ENCODE data around the gene PAX7. TPM values are rescaled to one million over a fixed set of nuclear protein-coding genes. Genes with fewer than 3 reads are reported as not detected.

The PAX7 gene
- total RNA-seq, 2 donors from 2014 or later: not detected

DNA sequence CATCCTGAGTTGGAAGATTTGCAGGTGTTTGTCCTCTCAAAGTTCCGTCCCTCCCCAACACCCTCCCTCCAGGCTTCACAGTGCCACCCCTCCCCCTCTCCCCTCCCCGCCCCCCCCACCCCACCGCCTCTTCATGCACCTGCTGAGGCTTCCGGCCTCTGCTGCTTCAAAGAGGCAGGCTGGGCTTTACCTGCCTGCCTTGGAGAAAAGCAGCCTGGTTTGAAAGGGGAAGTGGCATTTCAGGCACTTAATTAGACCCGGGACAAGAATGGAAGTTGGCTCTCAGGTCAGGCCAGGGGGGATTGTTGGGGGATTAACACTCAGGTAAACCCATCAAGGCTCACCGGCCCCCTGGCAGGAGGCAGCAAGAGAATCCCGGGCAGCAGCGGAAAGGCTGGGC is 21.1 kb downstream of the PAX7 start:
- peaks cover 6% of the 10 kb centered on the region for H3K36me3 Mint-ChIP-seq (ENCODE audit: low read depth)
- peaks cover 10% of the 10 kb centered on the region for H3K4me1 Mint-ChIP-seq
- H3K4me3 Mint-ChIP-seq: no peak overlapping the region
- H3K9me3 ChIP-seq (ENCODE audit: control insufficient read depth, low read length, poor library complexity, severe bottlenecking): no peaks in the 10 kb centered on the region
- DNase-seq: no peak
- peaks cover 66% of the 10 kb centered on the region for H3K27me3 Mint-ChIP-seq
- no peak overlapping the region for H3K27ac Mint-ChIP-seq
- peak; percentile 37 for ATAC-seq

DNA sequence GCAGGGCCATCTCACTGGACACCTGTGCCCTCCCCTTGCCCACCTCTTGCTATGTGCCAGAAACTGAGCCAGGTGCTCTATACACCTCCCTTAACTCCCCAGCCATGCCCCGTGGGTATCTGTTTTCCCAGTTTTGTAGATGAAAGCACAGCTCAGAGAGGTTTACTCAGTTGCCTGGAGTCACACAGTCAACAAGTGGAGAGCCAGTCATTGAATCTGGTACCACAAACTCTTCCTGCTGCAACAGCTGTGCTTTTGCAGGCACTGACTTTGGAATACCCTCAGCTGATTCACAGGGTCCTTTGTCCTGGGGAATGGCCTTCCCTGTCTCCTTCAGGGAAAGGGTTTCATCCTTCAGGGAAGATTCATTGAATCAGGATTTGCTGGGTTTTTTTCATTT is 22.1 kb downstream of the PAX7 start:
- H3K9me3 ChIP-seq (ENCODE audit: control insufficient read depth, low read length, poor library complexity, severe bottlenecking): no peaks in the 10 kb centered on the region
- no peak for ATAC-seq
- Mint-ChIP-seq H3K27ac (no peak overlapping the region), H3K4me1 (peaks cover 10% of the 10 kb centered on the region), H3K27me3 (peaks cover 59% of the 10 kb centered on the region), H3K36me3 (ENCODE audit: low read depth) (peaks cover 6% of the 10 kb centered on the region), H3K4me3 (peak overlapping the region; percentile 68)
- no peak for DNase-seq

DNA sequence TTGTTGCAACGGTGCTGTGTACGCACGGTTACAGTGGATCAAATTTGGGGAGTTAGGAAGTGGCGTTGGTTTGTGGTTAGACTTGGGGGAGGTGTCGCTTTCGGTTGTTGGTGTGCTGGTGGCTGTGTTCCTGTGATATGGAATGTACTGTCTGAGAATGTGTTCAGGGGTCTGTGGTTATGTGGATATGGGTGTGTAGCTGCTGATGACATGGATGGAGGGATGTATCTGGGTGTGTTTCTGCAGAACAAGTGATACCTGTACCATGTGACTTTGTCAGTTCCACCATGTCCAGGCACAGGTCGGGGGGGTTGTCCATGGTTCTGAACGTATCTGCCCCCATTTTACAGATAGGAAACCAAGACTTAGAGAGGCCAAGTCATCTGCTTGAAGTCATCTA is 22.7 kb downstream of the PAX7 start:
- no peaks in the 10 kb centered on the region for H3K9me3 ChIP-seq (ENCODE audit: control insufficient read depth, low read length, poor library complexity, severe bottlenecking)
- Mint-ChIP-seq H3K27me3 (peaks cover 53% of the 10 kb centered on the region), H3K36me3 (ENCODE audit: low read depth) (peaks cover 6% of the 10 kb centered on the region), H3K4me1 (peaks cover 10% of the 10 kb centered on the region), H3K4me3 (peak overlapping the region; percentile 57), H3K27ac (no peak overlapping the region)
- DNase-seq (no peak), ATAC-seq (peak; percentile 14)

GRCh38 chr1:18653916-18654315 is 23.3 kb downstream of the PAX7 start:
- no peak overlapping the region for H3K4me3 Mint-ChIP-seq

GRCh38 chr1:18654599-18654998 is 24.0 kb downstream of the PAX7 start:
- Mint-ChIP-seq H3K27ac (no peak overlapping the region), H3K4me3 (no peak overlapping the region), H3K36me3 (ENCODE audit: low read depth) (peaks cover 4% of the 10 kb centered on the region), H3K4me1 (peaks cover 10% of the 10 kb centered on the region), H3K27me3 (peaks cover 55% of the 10 kb centered on the region)
- no peaks in the 10 kb centered on the region for H3K9me3 ChIP-seq (ENCODE audit: control insufficient read depth, low read length, poor library complexity, severe bottlenecking)
- DNase-seq (no peak), ATAC-seq (no peak)

More at GRCh38 chr1:18653916-18654315, 23.3 kb downstream of the PAX7 start:
- DNase-seq: no peak
- no peak for ATAC-seq
- no peaks in the 10 kb centered on the region for H3K9me3 ChIP-seq (ENCODE audit: control insufficient read depth, low read length, poor library complexity, severe bottlenecking)
- Mint-ChIP-seq H3K27me3 (peaks cover 53% of the 10 kb centered on the region), H3K4me1 (peaks cover 10% of the 10 kb centered on the region), H3K36me3 (ENCODE audit: low read depth) (peaks cover 4% of the 10 kb centered on the region), H3K27ac (no peak overlapping the region)

DNA sequence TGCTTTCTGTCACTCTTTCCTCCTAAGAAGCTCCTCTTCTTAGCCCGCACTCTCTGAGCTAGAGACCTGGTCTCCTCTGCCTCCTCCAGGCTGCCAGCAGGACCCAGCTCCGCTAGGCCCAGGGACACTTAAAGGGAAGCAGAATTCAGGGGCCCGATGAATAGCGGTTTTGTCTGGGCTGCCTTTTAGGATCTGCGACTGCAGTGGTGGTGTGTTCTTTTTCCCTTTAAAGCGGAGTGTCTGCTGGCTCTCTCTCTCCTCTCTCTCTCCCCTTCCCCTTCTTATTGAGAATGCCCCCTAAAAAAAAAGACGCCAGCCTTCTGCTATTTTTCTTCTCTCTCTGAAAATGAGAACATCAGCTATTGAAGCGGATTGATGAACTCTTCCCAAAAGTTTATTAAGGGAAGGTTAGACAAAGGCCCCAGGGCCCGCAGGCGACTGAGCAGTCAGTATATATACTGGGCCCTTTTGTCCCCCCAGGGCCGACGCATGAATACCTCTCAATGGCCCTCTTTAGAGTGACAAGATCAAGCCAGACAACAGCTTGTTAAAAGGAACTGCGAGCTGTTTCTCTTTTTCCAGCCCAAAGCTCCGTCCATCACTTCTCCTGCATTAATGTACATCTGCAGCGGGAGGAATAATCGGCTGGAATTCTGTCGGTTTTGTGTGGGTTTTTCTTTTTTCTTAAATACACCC is 27.0 kb downstream of the PAX7 start:
- ATAC-seq (no peak), DNase-seq (no peak)
- Mint-ChIP-seq H3K4me1 (peaks cover 7% of the 10 kb centered on the region), H3K27ac (no peak overlapping the region), H3K4me3 (no peak overlapping the region), H3K36me3 (ENCODE audit: low read depth) (peaks cover 4% of the 10 kb centered on the region), H3K27me3 (peaks cover 48% of the 10 kb centered on the region)
- H3K9me3 ChIP-seq (ENCODE audit: control insufficient read depth, low read length, poor library complexity, severe bottlenecking): no peaks in the 10 kb centered on the region

DNA sequence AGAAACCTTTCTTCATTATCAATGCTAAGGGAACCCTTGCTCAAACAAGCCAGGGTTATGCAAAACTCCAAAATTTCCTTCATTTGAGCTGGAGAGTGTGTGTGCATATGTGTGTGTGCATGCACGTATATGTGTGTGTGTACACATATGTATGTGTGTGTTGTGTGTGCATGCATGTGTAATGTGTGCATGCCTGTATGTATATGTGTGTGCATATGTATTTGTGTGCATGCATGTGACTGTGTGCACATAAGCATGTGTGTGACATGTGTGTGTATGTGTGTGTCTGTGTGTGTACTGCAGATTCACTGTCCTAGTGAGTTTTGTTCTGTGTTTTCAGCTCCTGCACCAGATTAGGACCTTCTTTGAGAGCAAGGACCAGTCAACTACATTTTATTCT is 28.2 kb downstream of the PAX7 start:
- Mint-ChIP-seq H3K4me1 (no peaks in the 10 kb centered on the region), H3K27me3 (peaks cover 39% of the 10 kb centered on the region), H3K27ac (no peak overlapping the region), H3K4me3 (no peak overlapping the region), H3K36me3 (ENCODE audit: low read depth) (no peaks in the 10 kb centered on the region)
- ATAC-seq (no peak), DNase-seq (no peak)
- no peaks in the 10 kb centered on the region for H3K9me3 ChIP-seq (ENCODE audit: control insufficient read depth, low read length, poor library complexity, severe bottlenecking)

DNA sequence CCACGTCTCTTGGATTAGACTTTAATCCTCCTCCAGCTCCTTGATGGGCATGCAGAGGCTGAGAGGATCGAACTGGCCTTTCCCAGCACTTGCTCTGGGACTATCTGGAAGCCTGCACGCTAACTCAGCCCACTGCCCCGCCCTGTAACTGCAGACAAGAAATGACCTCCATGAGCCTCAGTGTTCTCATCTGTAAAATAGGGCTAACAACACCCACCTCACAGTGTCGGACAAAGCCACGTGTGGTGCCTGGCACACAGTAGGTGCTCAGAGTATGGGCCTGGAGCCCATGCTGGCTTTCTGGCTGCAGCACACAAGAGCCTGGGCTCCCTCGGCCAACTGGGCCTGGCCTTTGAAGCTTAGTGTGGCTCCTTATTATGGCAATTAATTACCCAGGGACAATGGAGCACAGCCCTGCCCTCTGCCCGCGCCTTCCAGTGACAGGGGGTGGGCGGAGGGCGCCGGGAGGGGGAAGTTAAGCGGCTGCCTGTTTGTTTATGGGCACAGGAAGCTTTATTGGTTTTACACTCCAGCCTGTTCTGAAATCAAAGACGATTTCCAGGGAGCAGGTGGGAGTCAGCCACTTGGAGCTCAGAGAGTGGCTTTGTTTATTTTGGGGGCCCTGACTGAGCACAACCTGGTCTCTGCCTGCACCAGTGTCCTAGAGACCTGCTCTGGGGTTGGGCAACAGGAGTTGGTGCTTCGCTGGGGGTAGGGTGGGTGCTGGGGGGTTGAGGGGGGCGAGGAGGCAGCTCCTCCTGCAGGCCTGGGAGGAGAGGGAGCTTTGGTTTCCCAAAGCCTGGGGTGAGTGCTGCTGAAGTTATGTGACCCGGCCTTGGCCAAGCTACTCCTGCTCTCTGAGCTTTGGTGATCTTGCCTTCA is 31.0 kb downstream of the PAX7 start:
- no peaks in the 10 kb centered on the region for H3K9me3 ChIP-seq (ENCODE audit: control insufficient read depth, low read length, poor library complexity, severe bottlenecking)
- ATAC-seq (no peak), DNase-seq (no peak)
- Mint-ChIP-seq H3K4me3 (no peak overlapping the region), H3K4me1 (no peaks in the 10 kb centered on the region), H3K27ac (no peak overlapping the region), H3K36me3 (ENCODE audit: low read depth) (no peaks in the 10 kb centered on the region), H3K27me3 (peaks cover 30% of the 10 kb centered on the region)

- H3K27me3 Mint-ChIP-seq: peaks cover 30% of the 10 kb centered on the region
- no peak for ATAC-seq
- no peak overlapping the region for H3K27ac Mint-ChIP-seq
- H3K36me3 Mint-ChIP-seq (ENCODE audit: low read depth): no peaks in the 10 kb centered on the region
- no peak for DNase-seq
- H3K4me1 Mint-ChIP-seq: no peaks in the 10 kb centered on the region
- no peak overlapping the region for H3K4me3 Mint-ChIP-seq
- no peaks in the 10 kb centered on the region for H3K9me3 ChIP-seq (ENCODE audit: control insufficient read depth, low read length, poor library complexity, severe bottlenecking)
Measured at GRCh38 chr1:18662286-18662639, 31.6 kb downstream of the PAX7 start.

DNA sequence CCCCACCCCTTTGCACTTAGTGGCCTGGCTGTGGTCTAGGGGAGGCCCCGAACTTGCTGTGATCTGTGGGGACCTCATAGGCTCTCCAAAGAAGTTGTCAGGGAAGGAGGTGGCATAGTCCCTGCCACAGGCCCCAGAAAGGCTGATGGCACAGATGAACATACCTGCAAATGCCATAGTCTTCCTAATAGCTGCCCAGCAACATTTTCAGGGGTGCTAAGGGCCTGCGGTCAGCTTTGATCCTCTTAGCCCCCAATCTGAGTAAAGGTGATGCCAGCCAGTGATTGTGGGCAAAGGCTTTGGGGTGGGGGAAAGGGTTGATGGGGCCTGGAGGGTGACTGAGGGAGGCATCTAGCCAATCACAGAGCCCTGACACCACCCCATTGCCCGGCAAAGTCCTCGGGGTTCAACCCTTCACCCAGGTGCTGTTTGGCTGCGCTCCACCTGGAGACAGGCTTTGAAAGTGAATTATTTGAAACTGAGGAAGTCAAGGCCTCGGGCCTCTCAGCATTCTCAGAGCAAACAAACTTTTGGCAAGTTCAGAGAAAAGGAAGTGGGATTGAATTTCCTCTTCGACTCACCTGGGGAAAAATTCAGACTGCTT is 35.8 kb downstream of the PAX7 start:
- no peak overlapping the region for H3K27ac Mint-ChIP-seq
- no peaks in the 10 kb centered on the region for H3K9me3 ChIP-seq (ENCODE audit: control insufficient read depth, low read length, poor library complexity, severe bottlenecking)
- ATAC-seq: no peak
- H3K4me1 Mint-ChIP-seq: no peaks in the 10 kb centered on the region
- H3K36me3 Mint-ChIP-seq (ENCODE audit: low read depth): no peaks in the 10 kb centered on the region
- no peak for DNase-seq
- peaks cover 26% of the 10 kb centered on the region for H3K27me3 Mint-ChIP-seq
- no peak overlapping the region for H3K4me3 Mint-ChIP-seq

DNA sequence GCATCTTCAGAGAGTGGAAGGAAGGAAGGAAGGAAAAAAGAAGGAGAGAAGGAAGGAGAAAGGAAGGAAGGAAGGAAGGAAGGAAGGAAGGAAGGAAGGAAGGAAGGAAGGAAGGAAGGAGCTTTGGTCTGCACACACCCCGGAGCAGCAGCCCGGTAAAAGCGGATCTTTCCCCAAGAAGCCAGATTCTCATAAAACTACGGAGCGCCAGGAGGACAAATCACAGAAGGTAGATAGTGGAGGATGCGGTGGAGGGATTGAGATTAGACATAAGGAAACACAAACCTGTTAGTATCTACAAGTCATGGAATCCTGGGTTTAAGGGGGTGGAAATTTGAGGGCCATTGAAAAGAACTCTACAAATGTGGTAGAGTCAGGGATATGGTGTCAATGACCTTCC is 36.7 kb downstream of the PAX7 start:
- no peaks in the 10 kb centered on the region for H3K36me3 Mint-ChIP-seq (ENCODE audit: low read depth)
- H3K9me3 ChIP-seq (ENCODE audit: control insufficient read depth, low read length, poor library complexity, severe bottlenecking): no peaks in the 10 kb centered on the region
- no peak overlapping the region for H3K4me3 Mint-ChIP-seq
- DNase-seq (no peak), ATAC-seq (no peak)
- no peaks in the 10 kb centered on the region for H3K4me1 Mint-ChIP-seq
- peaks cover 26% of the 10 kb centered on the region for H3K27me3 Mint-ChIP-seq
- H3K27ac Mint-ChIP-seq: no peak overlapping the region

DNA sequence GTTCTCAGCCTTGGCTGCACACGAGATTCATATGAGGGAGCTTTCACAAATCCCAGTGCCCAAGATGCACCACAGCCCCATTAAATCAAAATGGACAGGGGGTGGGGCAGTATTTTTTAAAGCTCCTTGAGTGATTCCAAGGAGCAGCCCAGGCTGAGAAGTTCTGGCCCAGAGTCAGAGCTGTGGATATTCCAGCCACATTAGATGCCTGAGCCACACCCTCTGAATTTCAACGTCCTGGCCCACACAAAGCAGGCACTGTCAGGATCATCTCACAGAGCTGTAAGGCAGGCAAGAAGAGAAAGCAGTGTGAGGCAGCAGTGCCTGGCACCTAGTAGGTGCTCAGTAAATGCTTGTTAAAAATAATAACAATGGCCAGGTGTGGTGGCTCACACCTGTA is 37.4 kb downstream of the PAX7 start:
- ATAC-seq: no peak
- Mint-ChIP-seq H3K27me3 (peaks cover 31% of the 10 kb centered on the region), H3K36me3 (ENCODE audit: low read depth) (no peaks in the 10 kb centered on the region), H3K4me1 (no peaks in the 10 kb centered on the region), H3K27ac (no peak overlapping the region), H3K4me3 (no peak overlapping the region)
- H3K9me3 ChIP-seq (ENCODE audit: control insufficient read depth, low read length, poor library complexity, severe bottlenecking): no peaks in the 10 kb centered on the region
- no peak for DNase-seq

DNA sequence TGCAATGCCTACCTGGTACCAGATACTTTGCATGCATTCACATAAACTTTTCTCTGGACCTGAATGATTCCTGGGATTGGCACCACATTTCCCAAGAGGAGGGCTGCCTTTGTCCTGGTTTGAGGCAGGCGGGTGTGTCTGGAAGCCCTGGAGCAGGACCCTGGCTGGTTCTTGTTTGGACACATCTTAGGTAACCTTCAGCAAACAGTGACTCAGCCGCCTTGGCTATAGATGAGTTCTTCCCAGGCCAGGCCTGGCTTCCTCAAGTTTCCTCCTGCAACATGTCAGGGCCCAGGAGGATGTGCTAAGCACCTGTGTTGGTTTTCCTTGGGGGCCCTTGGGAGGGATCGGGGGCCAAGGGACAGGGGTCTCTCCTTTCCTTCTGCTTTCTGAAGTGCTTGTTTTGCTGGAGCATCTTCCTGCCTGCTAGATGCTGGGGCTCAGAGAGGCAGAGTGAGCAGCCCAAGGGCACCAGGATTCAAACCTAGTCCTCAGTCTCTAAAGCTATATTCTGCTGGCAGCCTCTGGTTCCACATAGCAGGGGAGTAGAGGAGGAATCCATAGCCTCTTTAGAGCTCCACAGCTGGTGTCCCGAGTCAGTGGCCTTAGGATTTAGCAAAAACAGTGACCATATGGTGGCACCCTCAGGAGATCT is 38.2 kb downstream of the PAX7 start:
- Mint-ChIP-seq H3K27ac (no peak overlapping the region), H3K27me3 (peaks cover 31% of the 10 kb centered on the region), H3K4me3 (no peak overlapping the region), H3K4me1 (no peaks in the 10 kb centered on the region), H3K36me3 (ENCODE audit: low read depth) (no peaks in the 10 kb centered on the region)
- H3K9me3 ChIP-seq (ENCODE audit: control insufficient read depth, low read length, poor library complexity, severe bottlenecking): no peaks in the 10 kb centered on the region
- DNase-seq (no peak), ATAC-seq (no peak)
